Neural progenitor cell (in vitro differentiated cells): Measurements from ENCODE around the gene CLRN1. TPM values are rescaled to one million over a fixed set of nuclear protein-coding genes. Genes with fewer than 3 reads are reported as not detected.

ENCODE experiments used
- DNase-seq: peaks from one replicate; pipeline ENCODE4 v3.0.0-alpha.2; 2016; ENCODE audit warnings: low spot score
- H2AFZ ChIP-seq: fragments of 200-600 bp; sonication (generic); replicated peaks from 2 replicates; pipeline ENCODE4 v1.6.1; 2016; ENCODE audit warnings: antibody characterized with exemption
- H3F3A ChIP-seq: fragments of 200-600 bp; sonication (generic); 2 replicates; pipeline ENCODE4 v1.6.1; 2016; ENCODE audit warnings: antibody characterized with exemption, low read depth
- H3K27ac ChIP-seq: fragments of 200-600 bp; sonication (generic); 2 replicates; pipeline ENCODE4 v1.5.1; 2016; ENCODE audit warnings: mild to moderate bottlenecking
- H3K27me3 ChIP-seq: fragments of 200-600 bp; sonication (generic); 2 replicates; pipeline ENCODE4 v1.6.1; 2016; ENCODE audit warnings: mild to moderate bottlenecking, moderate library complexity
- H3K36me3 ChIP-seq: fragments of 200-600 bp; sonication (generic); 2 replicates; pipeline ENCODE4 v1.5.1; 2016
- H3K4me1 ChIP-seq: fragments of 200-600 bp; sonication (generic); 2 replicates; pipeline ENCODE4 v1.6.1; 2016; ENCODE audit warnings: mixed run types
- H3K4me2 ChIP-seq: fragments of 200-600 bp; sonication (generic); 2 replicates; pipeline ENCODE4 v1.6.1; 2016
- H3K4me3 ChIP-seq: fragments of 200-600 bp; sonication (generic); 2 replicates; pipeline ENCODE4 v1.5.1; 2016
- H3K79me2 ChIP-seq: fragments of 200-600 bp; sonication (generic); 2 replicates; pipeline ENCODE4 v1.6.1; 2016; ENCODE audit warnings: low read depth
- H3K9ac ChIP-seq: fragments of 200-600 bp; sonication (generic); 2 replicates; pipeline ENCODE4 v1.6.1; 2016
- H3K9me3 ChIP-seq: fragments of 200-600 bp; sonication (generic); 2 replicates; pipeline ENCODE4 v1.5.1; 2016; ENCODE audit warnings: low read depth
- H4K20me1 ChIP-seq: fragments of 200-600 bp; sonication (generic); 2 replicates; pipeline ENCODE4 v1.6.1; 2016; ENCODE audit warnings: low read depth
- H3K27ac Mint-ChIP-seq: 3 replicates; pipeline ENCODE4 v1.8.0; 2021; ENCODE audit warnings: mixed read lengths
- H3K27me3 Mint-ChIP-seq: 2 replicates; pipeline ENCODE4 v1.8.0; 2022; ENCODE audit warnings: low read depth, mild to moderate bottlenecking, inconsistent platforms, moderate library complexity, mixed read lengths; ENCODE audit not compliant: insufficient read depth
- H3K36me3 Mint-ChIP-seq: 3 replicates; pipeline ENCODE4 v1.8.0; 2021; ENCODE audit warnings: mixed read lengths
- H3K4me1 Mint-ChIP-seq: 3 replicates; pipeline ENCODE4 v1.8.0; 2021; ENCODE audit warnings: mixed read lengths
- H3K4me3 Mint-ChIP-seq: 3 replicates; pipeline ENCODE4 v1.8.0; 2021; ENCODE audit warnings: mild to moderate bottlenecking, moderate library complexity, mixed read lengths
- H3K9me3 Mint-ChIP-seq: 3 replicates; pipeline ENCODE4 v1.8.0; 2020; ENCODE audit warnings: mixed read lengths
- CTCF ChIP-seq: fragments of 200-600 bp; sonication (generic); IDR thresholded peaks from 2 replicates; pipeline ENCODE4 v1.5.1; 2017; ENCODE audit warnings: antibody characterized with exemption, mild to moderate bottlenecking
- EZH2 ChIP-seq: fragments of 200-600 bp; sonication (generic); IDR thresholded peaks from 2 replicates; pipeline ENCODE4 v1.6.1; 2017; ENCODE audit warnings: antibody characterized with exemption, mild to moderate bottlenecking, moderate library complexity
- EZH2phosphoT487 ChIP-seq: fragments of 200-600 bp; sonication (generic); IDR thresholded peaks from 2 replicates; pipeline ENCODE4 v1.6.1; 2017; ENCODE audit warnings: antibody characterized with exemption
- total RNA-seq: library from RNA; depleted of rRNA; stranded (reverse); fragments of >200 nt; gene quantifications from 2 replicates; pipeline ENCODE4 v1.2.3, GENCODE V29; 2015; ENCODE audit warnings: low replicate concordance

Gene CLRN1
- total RNA-seq, 1 donor from 2014 or later, result not detected

DNA sequence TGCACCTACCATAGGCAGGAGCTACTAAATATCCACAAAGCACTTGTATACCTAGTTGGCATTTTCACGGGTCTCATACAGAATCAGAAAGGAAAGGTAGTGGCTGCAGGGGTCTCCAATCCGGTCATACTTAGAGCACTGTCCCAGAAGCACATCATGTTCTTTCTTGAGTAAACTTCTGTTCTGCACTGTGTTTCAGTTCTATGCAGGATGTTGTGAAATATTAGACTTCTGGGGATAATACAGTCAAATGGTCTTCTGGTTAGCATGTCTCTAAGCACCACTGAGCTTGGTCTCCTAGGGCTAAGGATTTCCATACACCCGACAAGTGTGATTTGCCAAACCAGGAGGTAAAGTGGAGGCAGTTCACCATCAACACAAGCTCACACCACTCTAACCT is 95.2 kb downstream of the CLRN1 start:
- no peaks in the 10 kb centered on the region for H3K9me3 Mint-ChIP-seq
- H3K4me2 ChIP-seq, result no peak overlapping the region
- H3K79me2 ChIP-seq, result no peaks in the 10 kb centered on the region
- no peaks in the 10 kb centered on the region for H3K4me1 ChIP-seq
- no peaks in the 10 kb centered on the region for H3K27me3 ChIP-seq
- H3K9ac ChIP-seq, result no peak overlapping the region
- no peaks in the 10 kb centered on the region for H3K36me3 ChIP-seq
- no peaks in the 10 kb centered on the region for H3K9me3 ChIP-seq
- no peaks in the 10 kb centered on the region for H3F3A ChIP-seq
- no peak for DNase-seq
- no peak overlapping the region for H3K4me3 ChIP-seq
- no peak overlapping the region for H3K27ac ChIP-seq
- no peaks in the 10 kb centered on the region for H3K27me3 Mint-ChIP-seq
- no peak overlapping the region for H3K27ac Mint-ChIP-seq
- H4K20me1 ChIP-seq, result no peaks in the 10 kb centered on the region
- peaks cover 8% of the 10 kb centered on the region for H3K4me1 Mint-ChIP-seq
- TF ChIP-seq CTCF (no peak), EZH2phosphoT487 (no peak), EZH2 (no peak)
- no peak overlapping the region for H3K4me3 Mint-ChIP-seq
- no peaks in the 10 kb centered on the region for H3K36me3 Mint-ChIP-seq
- no peak overlapping the region for H2AFZ ChIP-seq

- Histone ChIP-seq H2AFZ (no peak overlapping the region), H3K79me2 (no peaks in the 10 kb centered on the region), H3F3A (no peaks in the 10 kb centered on the region), H4K20me1 (no peaks in the 10 kb centered on the region), H3K27ac (no peak overlapping the region), H3K4me2 (no peak overlapping the region), H3K4me1 (no peaks in the 10 kb centered on the region), H3K36me3 (no peaks in the 10 kb centered on the region), H3K4me3 (no peak overlapping the region), H3K9me3 (no peaks in the 10 kb centered on the region), H3K27me3 (no peaks in the 10 kb centered on the region), H3K9ac (no peak overlapping the region)
- Mint-ChIP-seq H3K27ac (no peak overlapping the region), H3K9me3 (no peaks in the 10 kb centered on the region), H3K4me1 (peaks cover 8% of the 10 kb centered on the region), H3K36me3 (no peaks in the 10 kb centered on the region), H3K4me3 (no peak overlapping the region), H3K27me3 (no peaks in the 10 kb centered on the region)
- TF ChIP-seq EZH2 (no peak), EZH2phosphoT487 (no peak), CTCF (no peak)
- DNase-seq, result no peak
Observed at GRCh38 chr3:150876611-150877265, 95.8 kb downstream of the CLRN1 start.

Other genes starting within 250 kb of the CLRN1 start
- 14.6 TPM in 2 replicates for gene SIAH2, start 209.6 kb downstream of the CLRN1 start, total RNA-seq
- not detected in 2 replicates for gene MINDY4B, start 67.3 kb downstream of the CLRN1 start, total RNA-seq
- 14.2 and 16.5 TPM in 2 replicates for gene MED12L, start 112.9 kb upstream of the CLRN1 start, total RNA-seq
- not detected in 2 replicates for gene GPR171, start 230.5 kb upstream of the CLRN1 start, total RNA-seq